H9 (cell line): ENCODE results near the gene MAN1A1. TPM values are rescaled to one million over a fixed set of nuclear protein-coding genes. Genes with fewer than 3 reads are reported as not detected.

Source experiments
- DNase-seq: peaks from one replicate; pipeline ENCODE4 v3.0.0-alpha.2; 2017
- H2AFZ ChIP-seq: one replicate; pipeline ENCODE4 v1.6.1; 2013; ENCODE audit warnings: mild to moderate bottlenecking, low read length, control low read depth, moderate library complexity
- H2AK5ac ChIP-seq: 2 replicates; pipeline ENCODE4 v1.6.1; 2013; ENCODE audit warnings: low read length, control low read depth, mixed read lengths; ENCODE audit not compliant: insufficient read length
- H2BK120ac ChIP-seq: one replicate; pipeline ENCODE4 v1.6.1; 2013; ENCODE audit warnings: low read depth, mild to moderate bottlenecking, low read length, control low read depth, inconsistent platforms; ENCODE audit not compliant: poor library complexity, severe bottlenecking
- H2BK12ac ChIP-seq: 2 replicates; pipeline ENCODE4 v1.6.1; 2013; ENCODE audit warnings: low read length, control low read depth, mixed read lengths, low read depth; ENCODE audit not compliant: insufficient read length
- H2BK15ac ChIP-seq: 2 replicates; pipeline ENCODE4 v1.6.1; 2013; ENCODE audit warnings: low read depth, low read length, control low read depth
- H2BK20ac ChIP-seq: one replicate; pipeline ENCODE4 v1.6.1; 2013; ENCODE audit warnings: low read depth, mild to moderate bottlenecking, low read length, control low read depth, inconsistent platforms; ENCODE audit not compliant: poor library complexity, severe bottlenecking
- H2BK5ac ChIP-seq: 2 replicates; pipeline ENCODE4 v1.6.1; 2013; ENCODE audit warnings: low read length, control low read depth, mixed read lengths; ENCODE audit not compliant: insufficient read length
- H3K14ac ChIP-seq: 2 replicates; pipeline ENCODE4 v1.6.1; 2013; ENCODE audit warnings: low read length, control low read depth; ENCODE audit not compliant: insufficient read depth
- H3K18ac ChIP-seq: 2 replicates; pipeline ENCODE4 v1.6.1; 2013; ENCODE audit warnings: low read depth, mild to moderate bottlenecking, mixed read lengths, low read length, control low read depth; ENCODE audit not compliant: insufficient read length
- H3K23ac ChIP-seq: 2 replicates; pipeline ENCODE4 v1.6.1; 2013; ENCODE audit warnings: low read length, control low read depth, mixed read lengths, low read depth; ENCODE audit not compliant: insufficient read length
- H3K23me2 ChIP-seq: 2 replicates; pipeline ENCODE4 v1.6.1; 2013; ENCODE audit warnings: low read depth, mild to moderate bottlenecking, mixed read lengths, low read length, control low read depth; ENCODE audit not compliant: insufficient read length, poor library complexity, severe bottlenecking
- H3K27ac ChIP-seq: 2 replicates; pipeline ENCODE4 v1.5.1; 2013; ENCODE audit warnings: low read length, control low read depth, mixed read lengths, low read depth; ENCODE audit not compliant: insufficient read length
- H3K27me3 ChIP-seq: 2 replicates; pipeline ENCODE4 v1.6.1; 2013; ENCODE audit warnings: low read length, control low read depth, inconsistent platforms; ENCODE audit not compliant: insufficient read depth
- H3K4ac ChIP-seq: 2 replicates; pipeline ENCODE4 v1.6.1; 2013; ENCODE audit warnings: low read depth, mild to moderate bottlenecking, control low read depth, inconsistent platforms, low read length, moderate library complexity
- H3K4me1 ChIP-seq: 2 replicates; pipeline ENCODE4 v1.6.1; 2013; ENCODE audit warnings: low read length, control low read depth, inconsistent platforms; ENCODE audit not compliant: insufficient read depth
- H3K4me2 ChIP-seq: 2 replicates; pipeline ENCODE4 v1.6.1; 2013; ENCODE audit warnings: low read length, control low read depth, mixed read lengths; ENCODE audit not compliant: insufficient read length, insufficient read depth
- H3K56ac ChIP-seq: 2 replicates; pipeline ENCODE4 v1.6.1; 2013; ENCODE audit warnings: low read depth, mild to moderate bottlenecking, mixed read lengths, low read length, control low read depth; ENCODE audit not compliant: insufficient read length
- H3K79me1 ChIP-seq: 2 replicates; pipeline ENCODE4 v1.6.1; 2013; ENCODE audit warnings: low read depth, mild to moderate bottlenecking, moderate library complexity, low read length, control low read depth, inconsistent platforms; ENCODE audit not compliant: insufficient read depth, poor library complexity, severe bottlenecking
- H3K79me2 ChIP-seq: 2 replicates; pipeline ENCODE4 v1.6.1; 2013; ENCODE audit warnings: low read length, control low read depth, inconsistent platforms; ENCODE audit not compliant: insufficient read depth
- H3K9ac ChIP-seq: 2 replicates; pipeline ENCODE4 v1.6.1; 2013; ENCODE audit warnings: low read length, control low read depth, mixed read lengths; ENCODE audit not compliant: insufficient read length; ENCODE audit errors: extremely low read depth
- H3K9me3 ChIP-seq: one replicate; pipeline ENCODE4 v1.6.1; 2013; ENCODE audit warnings: low read depth, low read length, inconsistent platforms; ENCODE audit not compliant: control insufficient read depth
- H3T11ph ChIP-seq: one replicate; pipeline ENCODE4 v1.6.1; 2013; ENCODE audit warnings: mild to moderate bottlenecking, low read length, control low read depth, inconsistent platforms
- H4K20me1 ChIP-seq: one replicate; pipeline ENCODE4 v1.6.1; 2013; ENCODE audit not compliant: control insufficient read depth, insufficient read length, insufficient read depth
- H4K5ac ChIP-seq: 2 replicates; pipeline ENCODE4 v1.6.1; 2013; ENCODE audit warnings: low read depth, mild to moderate bottlenecking, mixed read lengths, low read length, control low read depth; ENCODE audit not compliant: insufficient read length
- H4K8ac ChIP-seq: replicated peaks from 2 replicates; pipeline ENCODE4 v1.6.1; 2013; ENCODE audit warnings: low read length, control low read depth, mixed read lengths, low read depth; ENCODE audit not compliant: insufficient read length
- H4K91ac ChIP-seq: 2 replicates; pipeline ENCODE4 v1.6.1; 2013; ENCODE audit warnings: low read depth, mild to moderate bottlenecking, moderate library complexity, mixed read lengths, low read length, control low read depth; ENCODE audit not compliant: insufficient read length
- H3K27ac Mint-ChIP-seq, 3 experiments: 2 replicates in 2 of 3; 3 replicates in 1 of 3; pipeline ENCODE4 v1.8.0; 2020 to 2021; ENCODE audit warnings: mixed read lengths in 3 of 3, mild to moderate bottlenecking in 1 of 3, moderate library complexity in 1 of 3
- H3K27me3 Mint-ChIP-seq: 2 replicates; pipeline ENCODE4 v1.8.0; 2021; ENCODE audit warnings: low read depth, mild to moderate bottlenecking, moderate library complexity, mixed read lengths
- H3K36me3 Mint-ChIP-seq, 3 experiments: 2 replicates in 2 of 3; 3 replicates in 1 of 3; pipeline ENCODE4 v1.8.0; 2020 to 2021; ENCODE audit warnings: low read depth in 3 of 3, mixed read lengths in 3 of 3; ENCODE audit not compliant: insufficient read depth in 1 of 3
- H3K4me1 Mint-ChIP-seq, 2 experiments: 2 replicates each; pipeline ENCODE4 v1.8.0; 2020; ENCODE audit warnings: mixed read lengths in 2 of 2
- H3K4me3 Mint-ChIP-seq, 2 experiments: 2 replicates in 1 of 2; 3 replicates in 1 of 2; pipeline ENCODE4 v1.8.0; 2020 to 2021; ENCODE audit warnings: mild to moderate bottlenecking in 2 of 2, mixed read lengths in 2 of 2, moderate library complexity in 1 of 2
- H3K9me3 Mint-ChIP-seq, 2 experiments: 2 replicates in 1 of 2; 3 replicates in 1 of 2; pipeline ENCODE4 v1.8.0; 2020; ENCODE audit warnings: mild to moderate bottlenecking in 2 of 2, mixed read lengths in 2 of 2, moderate library complexity in 1 of 2
- CTCF ChIP-seq: fragments of 200-600 bp; sonication (generic); conservative IDR thresholded peaks from 3 replicates; pipeline ENCODE4 v1.8.0; 2021; ENCODE audit warnings: antibody characterized with exemption, mild to moderate bottlenecking
- WGBS: extraction: QIAGEN DNeasy Blood & Tissue Kit; methylation state at CpG from one replicate; pipeline ENCODE4 v1.1.7; 2013; ENCODE audit warnings: missing lambda C conversion rate, low lambda C conversion rate, mixed read lengths; ENCODE audit not compliant: insufficient read length; ENCODE audit errors: extremely low coverage; 5-methylcytosine and 5-hydroxymethylcytosine counted together
- total RNA-seq: library from RNA; stranded (reverse); gene quantifications from 2 replicates; pipeline ENCODE4 v1.2.1, GENCODE V29; 2021

Gene MAN1A1
- total RNA-seq, 1 experiment from 2014 or later, result 1.6 TPM

- no peak overlapping the region for H2BK20ac ChIP-seq
- H2BK5ac ChIP-seq, result no peak overlapping the region
- H3K4ac ChIP-seq, result no peak overlapping the region
- H3K4me3 Mint-ChIP-seq, result no peak overlapping the region
- H3K27ac Mint-ChIP-seq, result no peak overlapping the region
- no peaks in the 10 kb centered on the region for H3K4me1 Mint-ChIP-seq
- no peaks in the 10 kb centered on the region for H4K20me1 ChIP-seq
- no peak overlapping the region for H3K4me2 ChIP-seq
- no peaks in the 10 kb centered on the region for H3K36me3 Mint-ChIP-seq
- no peak overlapping the region for H4K91ac ChIP-seq
- DNase-seq, result no peak
- H4K8ac ChIP-seq, result no peak overlapping the region
- no peak for TF ChIP-seq CTCF
- H2BK120ac ChIP-seq, result no peak overlapping the region
- no peak overlapping the region for H3K14ac ChIP-seq
- no peaks in the 10 kb centered on the region; the same call in 1 of the 2 replicates for H3K27me3 Mint-ChIP-seq
- no peak overlapping the region for H3K56ac ChIP-seq
- no peaks in the 10 kb centered on the region for H3K9me3 ChIP-seq
- no peak overlapping the region for H3K27ac ChIP-seq
- H3K4me1 ChIP-seq, result no peaks in the 10 kb centered on the region
- no peaks in the 10 kb centered on the region for H3K27me3 ChIP-seq
- no peaks in the 10 kb centered on the region for H3K79me1 ChIP-seq
- H3K9ac ChIP-seq, result no peak overlapping the region
- whole genome bisulfite sequencing, result no CpG with 5 or more reads among the region's 2 CpGs
- H3K23me2 ChIP-seq, result no peaks in the 10 kb centered on the region
- no peak overlapping the region for H2BK12ac ChIP-seq
- no peak overlapping the region for H2BK15ac ChIP-seq
- no peak overlapping the region for H3T11ph ChIP-seq
- no peak overlapping the region for H3K18ac ChIP-seq
- H3K79me2 ChIP-seq, result no peaks in the 10 kb centered on the region
- no peaks in the 10 kb centered on the region for H3K9me3 Mint-ChIP-seq
- no peak overlapping the region for H4K5ac ChIP-seq
- no peak overlapping the region for H2AK5ac ChIP-seq
- no peak overlapping the region for H3K23ac ChIP-seq
- no peak overlapping the region for H2AFZ ChIP-seq
Observed at GRCh38 chr6:119160911-119161310, 188.7 kb downstream of the MAN1A1 start.
